HG02884 (cell line): ENCODE results near the gene ACADSB.

Experiments
- ATAC-seq: cut with Tn5 transposase; IDR thresholded peaks from one replicate; pipeline ENCODE4 v1.9.1; 2021; ENCODE audit warnings: mild to moderate bottlenecking, moderate library complexity; ENCODE audit not compliant: unreplicated experiment

ACADSB gene

DNA sequence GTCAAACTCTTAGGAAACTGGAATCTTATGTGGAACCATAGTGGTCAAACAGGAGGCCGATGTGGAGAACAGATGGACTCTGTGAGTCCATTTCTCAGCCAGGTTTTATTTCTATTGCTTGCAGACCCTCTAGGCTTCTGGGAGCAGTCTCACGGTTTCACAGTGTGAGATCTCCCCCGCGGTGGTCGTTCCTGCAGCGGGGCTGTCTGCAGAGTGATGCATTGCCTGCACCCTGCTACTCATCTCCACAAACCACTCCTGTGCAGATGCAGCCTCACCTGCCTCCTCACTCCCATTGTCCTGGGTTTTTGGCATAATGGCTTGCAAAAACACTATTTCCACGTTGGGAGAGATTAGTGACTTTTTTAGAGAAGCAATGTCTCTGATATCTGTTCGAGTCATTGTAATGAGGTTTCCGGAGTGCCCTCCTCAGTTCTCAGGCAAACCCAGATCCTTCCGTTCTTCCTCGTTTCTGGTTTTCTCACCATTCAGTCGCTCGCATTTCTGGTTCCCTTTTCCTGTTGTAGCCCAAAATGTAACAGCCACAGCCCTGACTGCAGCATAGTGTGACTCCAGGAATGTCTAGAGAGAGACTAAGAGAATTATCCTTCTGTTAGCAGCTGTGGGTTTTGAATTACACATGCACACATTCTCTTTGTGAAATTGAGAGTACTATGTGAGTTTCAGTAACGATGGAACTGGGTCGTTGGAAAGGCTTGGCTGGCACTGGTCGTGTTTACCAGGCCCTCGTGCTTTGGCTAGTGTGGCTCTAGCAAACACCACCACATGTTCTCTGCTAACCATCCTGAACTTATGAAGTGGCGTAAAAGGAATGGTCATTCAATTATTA lies 30.2 kb downstream of the ACADSB start:
- ATAC-seq, result no peak

DNA sequence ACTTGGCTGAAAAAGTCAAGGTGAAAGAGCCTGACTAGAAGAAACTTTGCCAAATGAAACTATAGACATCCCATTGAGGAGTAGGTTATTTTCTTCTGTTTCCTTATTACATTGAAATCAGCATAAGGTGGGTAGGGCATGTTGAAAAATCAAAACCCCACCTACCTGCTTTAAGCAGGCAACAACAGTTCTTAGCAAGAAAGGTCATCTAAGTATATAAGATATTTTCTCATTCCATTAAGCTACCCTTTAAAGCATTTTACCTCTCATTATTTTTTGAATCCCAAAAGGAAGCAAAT lies 30.8 kb downstream of the ACADSB start:
- no peak for ATAC-seq

DNA sequence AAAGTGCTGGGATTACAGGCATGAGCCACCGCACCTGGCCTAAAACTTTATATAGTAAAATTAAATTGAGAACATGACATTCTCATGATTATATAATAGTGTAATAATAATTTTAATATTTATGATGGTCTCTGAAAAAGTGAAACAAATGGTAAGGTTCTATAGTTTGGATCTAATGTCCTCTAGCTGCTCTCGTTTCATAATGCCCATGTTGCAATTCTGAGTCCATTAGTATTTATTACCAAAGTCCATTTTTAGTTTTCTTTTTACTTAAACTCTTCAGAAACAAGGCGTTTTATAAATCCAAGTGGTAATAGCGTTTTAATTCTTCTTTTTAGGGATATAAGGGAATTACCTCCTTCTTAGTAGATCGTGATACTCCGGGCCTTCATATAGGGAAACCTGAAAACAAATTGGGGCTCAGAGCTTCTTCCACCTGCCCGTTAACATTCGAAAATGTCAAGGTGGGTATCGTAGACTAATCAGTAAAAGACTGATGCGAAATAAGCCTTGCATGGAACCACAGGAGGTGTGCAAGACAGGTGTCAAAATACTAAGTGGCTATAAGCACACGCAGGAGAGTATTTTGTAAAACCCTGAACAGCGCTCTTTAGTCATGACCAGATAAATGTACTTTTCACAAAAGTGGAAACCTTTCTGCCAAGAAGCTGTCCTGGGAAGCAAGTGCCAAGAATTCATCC lies 34.1 kb downstream of the ACADSB start:
- no peak for ATAC-seq

DNA sequence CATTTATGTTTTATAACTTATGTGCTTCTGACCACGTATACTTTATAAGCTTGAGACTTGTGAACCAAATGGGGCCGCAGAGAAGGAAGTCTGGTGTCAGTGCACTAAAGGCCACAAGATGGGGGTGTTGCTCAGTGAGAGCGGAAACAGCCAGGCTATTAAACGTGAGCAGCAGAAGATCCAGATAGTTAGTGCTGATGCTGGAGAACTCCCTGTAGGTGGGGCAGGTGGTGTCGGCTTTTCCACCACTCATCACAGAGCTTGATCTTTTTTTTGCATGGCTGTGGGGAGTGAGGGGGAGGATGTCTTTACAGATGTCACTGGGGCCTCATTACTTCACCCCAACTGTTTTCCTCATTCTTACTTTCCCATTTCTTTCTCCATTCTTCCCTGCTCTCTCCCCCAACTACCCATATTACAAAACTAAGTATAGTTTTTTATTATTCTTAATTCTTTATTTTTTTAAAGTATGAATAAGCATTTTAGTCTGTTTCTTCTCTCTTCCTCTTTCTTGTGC lies 34.7 kb downstream of the ACADSB start:
- ATAC-seq, result no peak

DNA sequence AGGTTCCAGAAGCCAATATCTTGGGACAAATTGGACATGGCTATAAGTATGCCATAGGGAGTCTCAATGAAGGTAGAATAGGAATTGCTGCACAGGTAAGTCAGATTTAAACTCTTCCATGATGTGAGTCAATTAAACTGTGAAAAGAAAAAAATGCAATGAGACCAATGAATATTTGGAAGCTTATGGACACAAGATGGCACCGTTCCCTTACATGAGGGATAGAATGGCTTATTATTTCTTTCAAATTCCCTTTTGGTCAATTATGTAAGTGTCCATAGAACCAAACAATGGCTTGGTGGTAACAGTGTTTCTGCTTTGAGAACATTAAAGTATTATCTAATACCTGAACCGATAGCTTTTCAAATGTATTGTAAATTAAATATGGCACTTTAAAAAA lies 35.6 kb downstream of the ACADSB start:
- ATAC-seq, result no peak

DNA sequence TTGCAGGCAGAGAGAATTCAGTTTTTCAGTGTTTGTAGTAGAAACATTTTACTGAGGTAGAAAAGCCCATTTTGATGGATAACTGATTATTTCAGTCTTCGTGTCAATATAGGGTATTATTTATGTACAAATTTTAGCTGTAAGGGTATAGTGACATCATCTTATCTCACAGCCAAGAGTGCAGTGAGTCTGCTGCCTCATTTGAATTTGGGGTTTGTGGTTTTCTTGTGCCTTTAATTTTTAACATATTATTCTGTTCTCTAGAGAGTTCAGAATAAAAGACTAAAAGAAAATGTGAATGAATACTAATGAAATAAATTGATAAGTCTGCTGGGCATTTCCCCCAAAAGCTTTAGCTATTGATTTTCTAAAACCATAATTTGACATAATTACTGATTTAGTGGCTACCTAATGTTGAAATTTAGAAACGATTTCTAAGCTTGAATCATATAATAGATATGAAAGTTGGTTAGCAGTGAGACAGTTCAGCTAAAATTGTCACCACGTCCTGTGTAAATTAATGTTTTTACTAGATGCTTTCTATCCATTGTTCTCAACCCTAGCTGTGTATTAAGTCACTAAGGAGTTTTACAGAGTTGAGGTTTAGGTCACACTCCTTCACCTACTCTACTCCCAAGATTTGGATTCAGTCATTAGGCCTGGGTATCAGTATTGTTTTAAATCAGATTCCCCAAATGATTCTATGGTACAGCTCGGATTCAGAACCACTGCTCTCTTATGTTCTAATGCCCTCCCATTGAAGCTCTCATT lies 37.3 kb downstream of the ACADSB start:
- ATAC-seq, result no peak

DNA sequence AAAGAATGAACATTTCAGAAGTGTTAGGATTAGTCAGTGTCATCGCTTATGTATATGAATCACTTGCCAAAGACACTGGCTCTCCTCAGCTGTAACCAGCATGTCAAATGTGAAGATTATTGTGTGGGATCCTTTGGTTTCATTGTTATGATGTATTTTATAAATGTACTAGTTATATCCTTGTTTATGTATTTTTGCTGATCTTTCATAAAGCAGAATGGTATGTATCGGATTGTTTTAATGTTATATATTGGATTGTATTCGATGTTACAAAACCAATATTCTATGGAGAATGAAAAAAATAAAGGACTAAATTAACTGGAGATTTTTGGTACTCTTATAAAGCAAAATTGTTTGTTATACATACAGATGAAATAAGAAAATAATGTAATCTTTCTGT lies 49.2 kb downstream of the ACADSB start:
- ATAC-seq, result no peak

DNA sequence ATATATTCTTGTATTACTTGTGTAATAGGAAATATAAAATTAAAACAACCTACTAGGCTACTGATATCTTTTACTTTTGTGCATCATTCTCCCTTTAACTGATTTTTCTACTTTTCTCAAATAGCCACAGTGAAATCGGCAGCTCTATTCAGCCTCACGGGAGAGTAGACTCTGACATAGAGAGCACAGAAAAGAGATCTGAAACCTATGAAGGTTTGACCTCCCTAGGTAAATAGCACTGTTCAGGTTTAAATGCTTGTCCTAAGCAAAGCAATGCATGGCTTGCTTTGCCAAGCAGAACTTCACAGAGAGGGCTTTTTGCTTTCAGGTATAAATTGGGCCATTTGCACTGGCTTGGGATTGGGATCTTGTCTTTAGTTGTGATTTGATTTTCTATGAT lies 53.1 kb downstream of the ACADSB start:
- ATAC-seq, result no peak

DNA sequence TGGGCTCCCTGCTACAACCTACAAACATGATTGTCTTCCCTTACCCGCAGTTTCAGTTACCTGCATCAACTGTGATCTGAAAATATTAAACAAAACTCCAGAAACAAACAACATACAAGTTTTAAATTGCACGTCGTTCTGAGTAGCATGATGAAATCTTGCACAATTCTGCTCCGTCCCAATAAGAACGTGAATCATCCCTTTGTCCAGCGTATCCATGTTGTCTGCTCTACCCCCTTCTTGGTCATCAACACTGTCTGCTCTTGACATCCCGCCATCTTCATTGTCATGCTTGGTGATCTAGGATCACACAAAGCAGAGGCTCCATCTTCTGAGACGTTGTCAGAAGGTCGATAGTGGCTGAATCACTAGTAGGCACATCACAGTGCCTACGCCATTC lies 53.9 kb downstream of the ACADSB start:
- no peak for ATAC-seq

DNA sequence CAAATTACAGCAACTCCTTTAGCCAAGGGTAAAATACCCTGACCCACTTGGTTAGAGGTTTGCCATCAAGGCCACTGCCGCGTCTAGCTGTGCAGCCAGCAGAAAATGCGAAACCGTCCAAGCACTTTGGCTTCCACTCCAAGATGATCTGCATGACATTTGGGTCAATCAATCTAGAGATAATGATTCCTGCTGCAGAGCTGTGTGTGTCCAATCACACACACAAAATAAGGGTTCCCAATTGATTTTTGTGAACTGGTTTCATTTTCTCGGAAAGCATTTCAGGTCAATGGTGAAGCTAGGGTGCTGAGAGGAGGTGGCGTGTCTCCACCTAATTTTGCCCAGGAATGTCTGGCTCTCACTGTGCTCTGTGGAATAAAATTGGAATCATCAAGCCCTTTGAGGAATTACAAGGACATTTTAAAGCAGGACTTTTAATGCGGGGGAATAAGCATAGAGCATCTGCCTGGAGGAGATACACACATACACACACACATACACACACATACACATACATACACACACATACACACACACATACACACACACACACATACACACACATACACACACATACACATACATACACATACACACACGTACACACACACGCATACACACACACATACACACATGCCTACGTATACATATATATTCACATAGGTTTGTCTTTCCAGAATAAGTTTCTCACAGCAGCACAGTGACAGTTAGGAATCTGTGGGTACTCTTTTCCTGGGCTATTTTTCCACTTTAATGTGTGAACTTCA lies 59.5 kb downstream of the ACADSB start:
- no peak for ATAC-seq

DNA sequence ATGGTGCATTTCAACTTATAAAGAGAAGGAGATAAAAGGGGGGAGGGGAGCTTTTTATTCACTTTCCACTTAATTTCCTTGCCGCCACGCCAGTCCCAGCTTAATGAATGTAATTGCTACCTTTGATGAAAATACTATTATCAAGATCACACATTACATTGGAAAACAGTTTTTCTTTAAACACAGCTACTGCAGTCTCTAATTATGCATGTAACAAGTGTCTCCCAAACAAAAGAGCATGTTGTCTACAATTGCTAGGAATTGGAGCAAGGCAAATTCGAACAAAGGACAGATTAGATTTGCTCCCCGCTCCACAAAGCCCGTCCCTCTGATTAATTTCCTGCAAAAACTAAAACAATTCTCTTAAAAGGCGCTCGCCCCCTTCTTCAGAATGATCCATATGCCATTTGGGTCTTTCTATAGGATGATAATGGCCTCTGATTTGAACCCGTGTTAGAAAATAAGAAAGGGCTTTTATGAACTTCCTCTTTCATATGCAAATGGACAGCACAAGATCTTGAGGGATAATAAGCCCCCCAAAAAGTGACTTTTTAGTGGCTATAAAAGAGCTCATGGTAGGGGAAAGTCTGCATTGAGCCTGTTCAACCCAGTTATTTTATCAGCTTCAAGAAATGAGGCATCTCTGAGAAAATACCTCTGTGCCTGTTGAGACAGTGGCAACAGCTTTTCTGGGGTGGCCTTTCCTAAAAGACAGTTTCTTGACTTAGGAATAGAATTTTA lies 60.6 kb downstream of the ACADSB start:
- ATAC-seq, result no peak

DNA sequence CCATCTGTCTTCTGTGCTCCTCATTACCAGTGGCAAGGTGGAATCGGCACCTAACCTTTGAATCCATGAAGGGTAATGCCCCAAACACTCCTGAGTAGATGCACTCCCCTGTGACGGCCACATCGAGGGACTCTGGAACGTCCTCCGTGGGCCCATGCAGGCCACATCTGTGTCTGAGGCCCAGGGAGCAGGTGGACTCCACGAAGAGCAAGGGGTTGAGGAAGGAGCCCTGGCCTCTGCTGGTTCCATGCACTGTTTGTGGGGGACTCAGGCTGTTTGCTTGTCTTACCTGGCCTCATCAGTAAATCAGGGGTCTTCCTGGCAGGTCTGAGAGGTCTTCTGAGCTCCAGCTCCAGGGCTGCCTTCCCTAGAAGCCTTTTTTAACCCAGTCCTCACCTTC lies 64.4 kb downstream of the ACADSB start:
- no peak for ATAC-seq

DNA sequence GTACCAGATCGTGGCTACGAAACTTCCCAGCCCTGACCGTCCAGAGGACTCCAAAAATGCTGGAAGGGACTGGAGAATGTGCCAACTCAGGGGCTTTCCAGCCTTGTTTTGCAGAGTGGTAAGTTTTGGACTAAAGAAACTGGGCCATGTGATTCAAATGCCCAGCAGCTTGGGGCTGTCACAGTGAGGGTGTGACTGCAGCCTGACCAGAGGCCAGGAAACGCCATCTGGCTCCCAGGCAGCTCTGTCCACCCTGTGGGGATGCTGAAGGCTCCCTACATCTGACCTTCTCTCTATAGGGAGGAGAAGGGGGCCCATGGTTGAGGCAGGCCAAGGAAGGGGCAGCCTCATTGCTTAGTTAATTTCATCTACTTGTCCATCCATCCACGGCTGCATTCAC lies 65.4 kb downstream of the ACADSB start:
- ATAC-seq, result no peak

DNA sequence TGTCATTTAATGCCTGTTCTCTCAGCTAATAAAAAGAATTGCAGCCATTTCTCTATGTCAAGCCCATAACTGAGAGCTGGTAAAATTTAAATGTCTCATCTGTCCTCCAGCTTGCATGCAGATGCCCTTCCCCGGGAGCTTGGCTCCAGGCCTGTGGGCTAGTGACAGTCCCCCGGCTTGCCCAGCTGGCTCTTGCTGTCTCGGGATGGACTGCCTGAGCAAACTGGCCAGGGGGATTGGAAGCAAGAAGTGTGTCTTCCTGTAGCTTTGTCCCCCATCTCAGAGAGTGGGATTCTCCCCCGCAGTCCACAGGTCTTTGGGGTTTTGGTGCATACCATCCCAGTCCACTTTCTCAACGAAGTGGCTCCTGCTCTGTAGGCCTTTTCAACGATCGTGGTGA lies 73.1 kb downstream of the ACADSB start:
- ATAC-seq, result no peak

DNA sequence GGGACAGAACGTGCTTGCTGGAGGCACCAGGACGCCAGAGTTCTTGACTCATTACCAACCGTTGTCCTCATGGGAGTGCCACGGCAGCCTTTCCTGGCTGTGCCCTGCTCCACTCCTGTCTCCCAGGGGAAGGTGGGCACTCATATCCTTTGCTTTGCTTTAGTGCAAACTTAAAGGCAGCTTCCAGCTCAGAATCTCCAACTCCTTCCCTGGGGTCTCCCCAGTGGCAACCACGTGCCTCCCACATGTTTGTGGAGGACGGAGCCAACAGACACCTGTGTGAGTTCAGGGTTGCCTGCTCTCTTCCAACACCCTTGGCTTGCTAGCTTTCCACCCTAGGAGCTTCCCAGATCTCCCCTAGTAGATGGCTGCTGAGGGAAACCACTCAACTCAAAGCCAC lies 75.0 kb downstream of the ACADSB start:
- ATAC-seq, result no peak

DNA sequence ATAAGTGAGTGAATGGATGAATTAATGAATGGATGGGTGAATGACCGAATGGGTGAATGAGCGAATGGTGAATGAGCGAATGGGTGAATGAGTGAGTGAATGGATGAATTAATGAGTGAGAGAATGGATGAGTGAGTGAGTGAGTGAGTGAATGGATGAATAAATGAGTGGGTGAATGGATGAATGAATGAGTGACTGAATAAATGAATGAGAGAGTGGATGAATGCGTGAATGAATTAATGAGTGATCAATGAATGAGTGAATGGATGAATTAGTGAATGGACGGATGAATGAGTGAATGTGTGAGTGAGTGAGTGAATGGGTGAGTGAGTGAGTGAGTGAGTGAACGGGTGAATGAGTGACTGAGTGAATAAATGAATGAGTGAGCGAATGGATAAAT lies 77.5 kb downstream of the ACADSB start:
- ATAC-seq, result no peak

DNA sequence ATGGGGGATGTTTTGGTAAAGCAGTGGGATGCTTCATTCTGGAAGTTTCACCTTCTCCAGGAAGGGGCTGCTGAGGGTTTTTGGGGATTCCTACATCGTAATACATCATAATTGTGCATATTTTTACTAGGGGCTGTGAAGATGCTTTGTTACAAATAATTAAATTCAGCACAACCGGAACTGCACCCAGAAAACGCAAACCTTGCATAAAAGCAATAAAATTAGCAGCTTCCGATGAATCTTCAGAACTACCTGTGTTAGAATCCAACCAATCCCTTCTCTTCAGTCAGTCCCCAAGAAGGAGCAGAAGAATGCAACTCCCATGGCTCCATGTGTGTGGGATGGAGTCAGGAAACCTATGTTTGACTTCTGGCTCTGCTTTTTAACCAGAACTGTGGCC lies 78.5 kb downstream of the ACADSB start:
- ATAC-seq, result no peak

DNA sequence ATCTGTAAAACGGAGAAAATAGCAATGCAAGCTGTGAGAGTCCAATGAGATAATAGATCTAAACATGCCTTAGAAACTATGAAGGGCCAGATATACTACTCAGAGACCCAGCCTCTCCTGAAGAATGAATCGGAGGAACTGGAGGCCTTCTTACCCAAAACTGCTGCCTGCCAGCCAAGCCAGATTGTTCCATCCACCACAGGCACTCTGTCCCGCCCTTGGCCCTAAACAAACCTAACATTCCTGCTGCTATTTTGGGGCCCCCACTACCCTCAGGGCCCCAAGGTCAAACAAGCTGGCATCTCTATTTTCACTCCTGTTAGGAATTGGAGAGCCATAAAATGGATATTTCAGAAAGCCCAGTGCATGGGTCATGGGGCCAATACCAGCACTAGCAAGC lies 79.0 kb downstream of the ACADSB start:
- no peak for ATAC-seq

DNA sequence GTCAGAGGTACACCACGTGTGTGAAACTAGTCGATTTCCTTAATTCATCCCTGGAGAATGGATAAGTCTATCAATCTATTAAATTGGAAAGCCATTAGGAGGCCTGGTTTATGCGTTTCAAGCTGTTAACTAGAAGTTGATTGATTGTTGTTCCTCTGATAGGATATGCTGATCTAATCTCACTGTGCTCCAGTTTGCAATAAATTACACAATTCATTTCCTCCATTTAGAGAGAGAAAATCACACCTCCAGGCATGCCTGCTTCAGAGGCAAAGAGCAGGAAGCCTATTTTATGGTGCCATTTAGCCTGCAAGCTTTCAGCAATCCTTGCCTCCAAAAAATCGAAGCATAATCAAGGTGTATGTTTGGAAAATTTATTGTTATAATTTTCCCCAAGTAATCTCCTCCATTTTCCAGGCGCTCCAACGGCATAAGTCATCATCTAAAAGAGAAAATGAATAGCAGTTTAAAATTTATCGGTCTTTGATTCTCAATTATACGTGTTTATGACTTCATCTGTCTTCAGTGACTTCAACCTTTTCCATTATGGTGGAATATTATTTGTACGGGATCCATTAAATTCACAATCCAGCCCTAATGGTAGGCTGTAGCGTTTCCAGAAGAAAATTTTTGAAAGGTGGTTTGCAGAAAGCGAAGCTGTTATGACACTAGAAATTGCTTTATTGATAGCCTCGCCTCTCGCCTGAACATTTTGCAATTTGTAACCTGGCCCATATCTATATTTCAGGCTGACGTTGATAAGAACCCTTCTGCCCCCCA lies 84.0 kb downstream of the ACADSB start:
- no peak for ATAC-seq

DNA sequence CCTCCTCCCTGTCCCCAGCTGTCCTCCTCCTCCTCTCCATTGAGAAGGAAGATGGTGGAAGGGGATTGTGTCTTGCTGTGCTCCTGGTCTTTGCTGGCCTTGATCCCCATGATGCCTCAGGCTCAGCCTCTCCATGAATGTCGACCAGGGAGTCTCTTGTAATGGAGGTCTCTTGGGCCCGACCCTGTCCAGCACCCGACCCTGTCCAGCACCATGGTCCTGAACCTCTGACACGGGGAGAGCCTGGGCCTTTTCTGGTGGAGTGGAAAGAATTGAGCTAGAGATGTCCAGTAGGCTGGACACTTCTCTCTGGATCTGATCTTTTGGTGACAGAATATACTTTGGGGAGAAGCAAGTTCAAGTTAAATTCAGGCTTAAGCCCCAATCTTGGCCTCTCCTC lies 84.7 kb downstream of the ACADSB start:
- ATAC-seq, result no peak
